T-helper 1 cell treated with Interleukin-12 subunit alpha and Interleukin-12 subunit beta and Interleukin-4 antibody, amounts not matched to agents 30 μg/mL and 1 μg/mL, for 36 hours (primary cell): ENCODE results near the gene LRRC4C.
"Not testable (repeated sequence)": the region's sequence is repeated elsewhere in the genome, so short reads cannot be mapped to it uniquely, and the experiment has no call there.

Source experiments
- H3K27ac Mint-ChIP-seq: one replicate; pipeline ENCODE4 v1.8.0; 2021; ENCODE audit warnings: mild to moderate bottlenecking, mixed read lengths
- H3K27me3 Mint-ChIP-seq: one replicate; pipeline ENCODE4 v1.8.0; 2021; ENCODE audit warnings: low read depth, mixed read lengths
- H3K36me3 Mint-ChIP-seq: one replicate; pipeline ENCODE4 v1.8.0; 2021; ENCODE audit warnings: low read depth, mixed read lengths
- H3K4me1 Mint-ChIP-seq: one replicate; pipeline ENCODE4 v1.8.0; 2021; ENCODE audit warnings: low read depth, mixed read lengths
- H3K4me3 Mint-ChIP-seq: one replicate; pipeline ENCODE4 v1.8.0; 2021; ENCODE audit warnings: mild to moderate bottlenecking, moderate library complexity, mixed read lengths
- H3K9me3 Mint-ChIP-seq: one replicate; pipeline ENCODE4 v1.8.0; 2021; ENCODE audit warnings: mixed read lengths

The LRRC4C gene

GRCh38 chr11:40882301-40882700, 577.2 kb downstream of the LRRC4C start:
- H3K4me1 Mint-ChIP-seq: no peaks in the 10 kb centered on the region
- H3K9me3 Mint-ChIP-seq: peaks cover 20% of the 10 kb centered on the region

GRCh38 chr11:40879911-40880310, 579.5 kb downstream of the LRRC4C start:
- no peaks in the 10 kb centered on the region for H3K27me3 Mint-ChIP-seq

More at GRCh38 chr11:40882301-40882700, 577.2 kb downstream of the LRRC4C start:
- Mint-ChIP-seq H3K27ac (no peak overlapping the region), H3K36me3 (no peaks in the 10 kb centered on the region), H3K27me3 (no peaks in the 10 kb centered on the region), H3K4me3 (no peak overlapping the region)

GRCh38 chr11:40877981-40878380, 581.5 kb downstream of the LRRC4C start:
- Mint-ChIP-seq H3K27me3 (no peaks in the 10 kb centered on the region), H3K4me1 (no peaks in the 10 kb centered on the region), H3K4me3 (no peak overlapping the region), H3K36me3 (no peaks in the 10 kb centered on the region), H3K9me3 (peaks cover 19% of the 10 kb centered on the region), H3K27ac (no peak overlapping the region)

More at GRCh38 chr11:40879911-40880310, 579.5 kb downstream of the LRRC4C start:
- Mint-ChIP-seq H3K4me1 (no peaks in the 10 kb centered on the region), H3K9me3 (peaks cover 25% of the 10 kb centered on the region), H3K4me3 (no peak overlapping the region), H3K36me3 (no peaks in the 10 kb centered on the region), H3K27ac (no peak overlapping the region)

GRCh38 chr11:40877256-40877655, 582.2 kb downstream of the LRRC4C start:
- no peaks in the 10 kb centered on the region for H3K36me3 Mint-ChIP-seq
- H3K4me1 Mint-ChIP-seq: no peaks in the 10 kb centered on the region
- H3K27ac Mint-ChIP-seq: no peak overlapping the region
- no peak overlapping the region for H3K4me3 Mint-ChIP-seq
- peaks cover 21% of the 10 kb centered on the region for H3K9me3 Mint-ChIP-seq
- H3K27me3 Mint-ChIP-seq: no peaks in the 10 kb centered on the region

GRCh38 chr11:40867991-40868632, 591.3 kb downstream of the LRRC4C start:
- Mint-ChIP-seq H3K27me3 (no peaks in the 10 kb centered on the region), H3K4me1 (no peaks in the 10 kb centered on the region), H3K27ac (no peak overlapping the region), H3K36me3 (no peaks in the 10 kb centered on the region), H3K9me3 (peaks cover 22% of the 10 kb centered on the region), H3K4me3 (no peak overlapping the region)

GRCh38 chr11:40857754-40858153, 601.7 kb downstream of the LRRC4C start:
- not testable (repeated sequence) for H3K36me3 Mint-ChIP-seq, H3K4me3 Mint-ChIP-seq, H3K27me3 Mint-ChIP-seq, H3K27ac Mint-ChIP-seq, H3K4me1 Mint-ChIP-seq
- peaks cover 19% of the 10 kb centered on the region for H3K9me3 Mint-ChIP-seq

- no peak overlapping the region for H3K27ac Mint-ChIP-seq
- no peak overlapping the region for H3K4me3 Mint-ChIP-seq
- no peaks in the 10 kb centered on the region for H3K27me3 Mint-ChIP-seq
- H3K4me1 Mint-ChIP-seq: no peaks in the 10 kb centered on the region
- no peaks in the 10 kb centered on the region for H3K36me3 Mint-ChIP-seq
- peaks cover 35% of the 10 kb centered on the region for H3K9me3 Mint-ChIP-seq
Observed at GRCh38 chr11:40842750-40843339, 616.6 kb downstream of the LRRC4C start.

GRCh38 chr11:40841231-40841630, 618.2 kb downstream of the LRRC4C start:
- Mint-ChIP-seq H3K27ac (no peak overlapping the region), H3K27me3 (no peaks in the 10 kb centered on the region), H3K4me3 (no peak overlapping the region), H3K9me3 (peaks cover 27% of the 10 kb centered on the region), H3K4me1 (no peaks in the 10 kb centered on the region), H3K36me3 (no peaks in the 10 kb centered on the region)

- no peaks in the 10 kb centered on the region for H3K36me3 Mint-ChIP-seq
- H3K27me3 Mint-ChIP-seq: no peaks in the 10 kb centered on the region
- no peaks in the 10 kb centered on the region for H3K4me1 Mint-ChIP-seq
- peaks cover 17% of the 10 kb centered on the region for H3K9me3 Mint-ChIP-seq
- H3K27ac Mint-ChIP-seq: no peak overlapping the region
- H3K4me3 Mint-ChIP-seq: no peak overlapping the region
Observed at GRCh38 chr11:40838181-40838683, 621.2 kb downstream of the LRRC4C start.

GRCh38 chr11:40827116-40827515, 632.3 kb downstream of the LRRC4C start:
- no peaks in the 10 kb centered on the region for H3K27me3 Mint-ChIP-seq
- H3K9me3 Mint-ChIP-seq: peaks cover 25% of the 10 kb centered on the region
- no peaks in the 10 kb centered on the region for H3K36me3 Mint-ChIP-seq
- no peak overlapping the region for H3K27ac Mint-ChIP-seq
- no peak overlapping the region for H3K4me3 Mint-ChIP-seq
- no peaks in the 10 kb centered on the region for H3K4me1 Mint-ChIP-seq

GRCh38 chr11:40826601-40827000, 632.9 kb downstream of the LRRC4C start:
- H3K4me3 Mint-ChIP-seq: no peak overlapping the region
- no peak overlapping the region for H3K27ac Mint-ChIP-seq
- H3K36me3 Mint-ChIP-seq: no peaks in the 10 kb centered on the region
- no peaks in the 10 kb centered on the region for H3K27me3 Mint-ChIP-seq
- no peaks in the 10 kb centered on the region for H3K4me1 Mint-ChIP-seq
- peaks cover 28% of the 10 kb centered on the region for H3K9me3 Mint-ChIP-seq

- Mint-ChIP-seq H3K27ac (no peak overlapping the region), H3K36me3 (no peaks in the 10 kb centered on the region), H3K4me1 (no peaks in the 10 kb centered on the region), H3K27me3 (no peaks in the 10 kb centered on the region), H3K9me3 (peaks cover 28% of the 10 kb centered on the region), H3K4me3 (no peak overlapping the region)
Observed at GRCh38 chr11:40825201-40825834, 634.1 kb downstream of the LRRC4C start.

- Mint-ChIP-seq H3K4me3 (no peak overlapping the region), H3K36me3 (no peaks in the 10 kb centered on the region), H3K27me3 (no peaks in the 10 kb centered on the region), H3K4me1 (no peaks in the 10 kb centered on the region), H3K9me3 (peaks cover 48% of the 10 kb centered on the region), H3K27ac (no peak overlapping the region)
Observed at GRCh38 chr11:40819230-40819629, 640.2 kb downstream of the LRRC4C start.

GRCh38 chr11:40816976-40817375, 642.5 kb downstream of the LRRC4C start:
- Mint-ChIP-seq H3K4me1 (no peaks in the 10 kb centered on the region), H3K27ac (no peak overlapping the region), H3K36me3 (no peaks in the 10 kb centered on the region), H3K9me3 (peaks cover 31% of the 10 kb centered on the region), H3K4me3 (no peak overlapping the region), H3K27me3 (no peaks in the 10 kb centered on the region)

- no peaks in the 10 kb centered on the region for H3K4me1 Mint-ChIP-seq
- H3K4me3 Mint-ChIP-seq: no peak overlapping the region
- no peaks in the 10 kb centered on the region for H3K27me3 Mint-ChIP-seq
- H3K9me3 Mint-ChIP-seq: peaks cover 47% of the 10 kb centered on the region
- no peak overlapping the region for H3K27ac Mint-ChIP-seq
- no peaks in the 10 kb centered on the region for H3K36me3 Mint-ChIP-seq
Observed at GRCh38 chr11:40797981-40798380, 661.5 kb downstream of the LRRC4C start.
